B cell (primary cell): ENCODE data around the gene TRIM28. TPM values are rescaled to one million over a fixed set of nuclear protein-coding genes. Genes with fewer than 3 reads are reported as not detected.

Source experiments
- ATAC-seq: fragments of 200-7000 bp; cut with Tn5 transposase; one replicate; pipeline ENCODE4 v1.10.0; 2021; ENCODE audit warnings: low read depth, mild to moderate bottlenecking, moderate number of reproducible peaks, moderate library complexity
- CTCF ChIA-PET: fragments of 350-600 bp; sonication (Branson Sonifier 250); formaldehyde crosslinking; loops from one replicate; lab custom pipeline; 2021; ENCODE audit warnings: antibody characterized with exemption, inconsistent platforms; lab: Charles Lee
- POLR2A ChIA-PET: fragments of 350-600 bp; sonication (Branson Sonifier 250); formaldehyde crosslinking; loops from one replicate; lab custom pipeline; 2021; ENCODE audit warnings: antibody characterized with exemption; lab: Charles Lee
- DNase-seq: peaks from one replicate; pipeline ENCODE4 v3.0.0; 2013
- H2AFZ ChIP-seq: 2 replicates; pipeline ENCODE4 v1.6.1; 2012; ENCODE audit warnings: mild to moderate bottlenecking, low read depth, low read length; ENCODE audit not compliant: insufficient read depth, poor library complexity, severe bottlenecking
- H3K27ac ChIP-seq, 2 donors: 1 replicate in 1 of 2; 2 replicates in 1 of 2; pipeline ENCODE4 v1.5.1; 2012 to 2013; ENCODE audit warnings: low read length in 2 of 2, mild to moderate bottlenecking in 2 of 2, moderate library complexity in 1 of 2
- H3K27me3 ChIP-seq, 4 experiments: fragments of 200-600 bp in 1 of 4; sonication (generic) in 1 of 4; replicated peaks in 1 of 4; 1 replicate in 2 of 4; 2 replicates in 2 of 4; pipeline versions ENCODE4 v1.6.1 to v1.7.0; 2013 to 2016; ENCODE audit warnings: low read length in 3 of 4, mild to moderate bottlenecking in 2 of 4, mixed read lengths in 1 of 4, moderate library complexity in 1 of 4; ENCODE audit not compliant: insufficient read depth in 4 of 4, control insufficient read depth in 3 of 4; ENCODE audit errors: control extremely low read depth in 1 of 4
- H3K36me3 ChIP-seq, 2 experiments: replicated peaks in 1 of 2; 1 replicate in 1 of 2; 2 replicates in 1 of 2; pipeline versions ENCODE4 v1.6.1 to v1.7.1; 2013; ENCODE audit warnings: low read length in 1 of 2; ENCODE audit not compliant: insufficient read depth in 2 of 2, control insufficient read depth in 1 of 2; ENCODE audit errors: control extremely low read depth in 1 of 2, extremely low read depth in 1 of 2
- H3K4me1 ChIP-seq, 2 donors: fragments of 200-600 bp in 1 of 2; sonication (generic) in 1 of 2; 1 replicate in 1 of 2; 2 replicates in 1 of 2; pipeline versions ENCODE4 v1.5.1 to v1.6.1; 2013 to 2017; ENCODE audit warnings: low read length in 2 of 2; ENCODE audit not compliant: control insufficient read depth in 2 of 2, insufficient read depth in 2 of 2
- H3K4me2 ChIP-seq: replicated peaks from 2 replicates; pipeline ENCODE3; 2012; ENCODE audit warnings: mild to moderate bottlenecking, low read depth, low read length; ENCODE audit not compliant: poor library complexity, severe bottlenecking
- H3K4me3 ChIP-seq, 5 experiments: fragments of 200-600 bp in 1 of 5; sonication (generic) in 1 of 5; 1 replicate in 3 of 5; 2 replicates in 2 of 5; pipeline versions ENCODE4 v1.5.1 to v1.7.0; 2011 to 2016; ENCODE audit warnings: low read length in 4 of 5, mild to moderate bottlenecking in 4 of 5, low read depth in 2 of 5, control low read depth in 1 of 5, moderate library complexity in 1 of 5; ENCODE audit not compliant: insufficient read depth in 1 of 5; ENCODE audit errors: control extremely low read depth in 1 of 5, extremely low read depth in 1 of 5
- H3K79me2 ChIP-seq: fragments of 200-600 bp; sonication (generic); one replicate; pipeline ENCODE4 v1.6.0; 2016; ENCODE audit warnings: low read length; ENCODE audit not compliant: control insufficient read depth, insufficient read depth
- H3K9ac ChIP-seq: fragments of 200-600 bp; sonication (generic); 2 replicates; pipeline ENCODE4 v1.6.1; 2017; ENCODE audit warnings: mild to moderate bottlenecking, low read length, moderate library complexity
- H3K9me3 ChIP-seq, 3 donors: one replicate each; pipeline versions ENCODE4 v1.6.1 to v1.7.1; 2013; ENCODE audit warnings: low read length in 2 of 3; ENCODE audit not compliant: control insufficient read depth in 2 of 3, insufficient read depth in 1 of 3; ENCODE audit errors: control extremely low read depth in 1 of 3
- H4K20me1 ChIP-seq: 2 replicates; pipeline ENCODE4 v1.6.0; 2012; ENCODE audit warnings: mild to moderate bottlenecking, low read length; ENCODE audit not compliant: insufficient read depth, control insufficient read depth, poor library complexity, severe bottlenecking
- H3K27ac Mint-ChIP-seq: one replicate; pipeline ENCODE4 v1.8.0; 2021; ENCODE audit warnings: mixed read lengths
- H3K27me3 Mint-ChIP-seq: one replicate; pipeline ENCODE4 v1.8.0; 2021; ENCODE audit warnings: mixed read lengths
- H3K4me1 Mint-ChIP-seq: one replicate; pipeline ENCODE4 v1.8.0; 2021; ENCODE audit warnings: mixed read lengths
- H3K4me3 Mint-ChIP-seq: one replicate; pipeline ENCODE4 v1.8.0; 2021; ENCODE audit warnings: mixed read lengths
- H3K9me3 Mint-ChIP-seq: one replicate; pipeline ENCODE4 v1.8.0; 2022; ENCODE audit warnings: mixed read lengths; ENCODE audit not compliant: insufficient read depth
- EZH2 ChIP-seq: IDR thresholded peaks from 2 replicates; pipeline ENCODE4 v1.6.1; 2012; ENCODE audit warnings: borderline replicate concordance, low read depth, mild to moderate bottlenecking, moderate library complexity, low read length; ENCODE audit not compliant: insufficient read depth, poor library complexity, severe bottlenecking
- WGBS: methylation state at CpG from one replicate; pipeline ENCODE4 v1.1.5; 2013; ENCODE audit warnings: missing lambda C conversion rate; ENCODE audit not compliant: insufficient coverage; 5-methylcytosine and 5-hydroxymethylcytosine counted together
- intact Hi-C: fragments of 100-400 bp; cut with micrococcal nuclease; formaldehyde crosslinking; loops from one replicate; pipeline ENCODE4 v1.10.0; 2022
- polyA plus RNA-seq: library from polyadenylated mRNA; depleted of rRNA; stranded (reverse); fragments of >200 nt; gene quantifications from 2 replicates; pipeline ENCODE4 v1.2.3, GENCODE V29; 2012
- total RNA-seq, 2 donors: library from RNA; stranded (reverse); fragments of 120-200 nt in 1 of 2; gene quantifications; 1 replicate in 1 of 2; 2 replicates in 1 of 2; pipeline versions ENCODE4 v1.2.3 to v1.2.4, GENCODE V29; 2013 to 2022
- TF ChIP-seq, protein P1 (sequence below): fragments of 200-600 bp; IDR thresholded peaks from one replicate; pipeline ENCODE4 v1.8.0; 2022; ENCODE audit warnings: antibody characterized with exemption, mild to moderate bottlenecking

TRIM28 gene
- total and polyA plus RNA-seq, 2 donors (not counting 1 experiment from before 2014, with no cell fraction given) = 370 to 569 TPM

DNA sequence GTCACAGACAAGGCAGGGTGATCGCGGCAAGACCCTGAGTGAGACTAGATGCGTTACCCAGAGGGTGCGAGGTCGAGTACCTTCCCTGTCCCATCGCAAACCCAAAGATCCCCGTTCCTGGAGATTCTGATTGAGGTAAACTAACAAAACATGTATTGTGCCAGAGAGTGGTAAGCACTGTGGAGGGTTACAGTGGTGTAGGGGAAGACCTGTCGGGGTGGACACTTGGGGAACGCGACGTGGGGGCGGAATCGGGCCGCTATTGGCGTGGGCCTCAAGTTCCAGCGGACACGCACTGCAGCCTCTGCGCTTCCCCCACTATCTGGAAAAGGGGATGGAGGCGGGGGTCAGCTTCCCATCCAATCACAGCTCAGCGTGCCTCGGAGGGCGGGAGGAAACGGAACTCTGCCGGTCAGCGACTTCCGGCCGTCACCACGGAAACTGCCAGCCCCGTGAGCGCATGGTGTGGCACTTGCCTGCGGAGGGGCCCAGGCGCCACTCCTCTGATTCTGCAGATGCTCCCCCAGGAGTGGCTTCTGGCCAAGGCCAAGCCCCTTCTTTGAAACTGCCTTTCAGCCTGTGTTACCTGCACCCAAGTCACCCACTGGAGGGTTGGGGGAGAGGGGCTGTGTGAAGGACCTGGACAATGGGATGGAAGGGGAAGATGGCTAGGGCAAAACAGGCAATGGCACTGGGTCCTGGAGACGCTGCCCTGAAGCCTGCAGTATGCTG lies 15.6 kb downstream of the TRIM28 start:
- peak overlapping the region; percentile 57 to 95 (median 85) for H3K4me3 ChIP-seq
- TF ChIP-seq EZH2 = no peak
- TF ChIP-seq, protein P1, sequence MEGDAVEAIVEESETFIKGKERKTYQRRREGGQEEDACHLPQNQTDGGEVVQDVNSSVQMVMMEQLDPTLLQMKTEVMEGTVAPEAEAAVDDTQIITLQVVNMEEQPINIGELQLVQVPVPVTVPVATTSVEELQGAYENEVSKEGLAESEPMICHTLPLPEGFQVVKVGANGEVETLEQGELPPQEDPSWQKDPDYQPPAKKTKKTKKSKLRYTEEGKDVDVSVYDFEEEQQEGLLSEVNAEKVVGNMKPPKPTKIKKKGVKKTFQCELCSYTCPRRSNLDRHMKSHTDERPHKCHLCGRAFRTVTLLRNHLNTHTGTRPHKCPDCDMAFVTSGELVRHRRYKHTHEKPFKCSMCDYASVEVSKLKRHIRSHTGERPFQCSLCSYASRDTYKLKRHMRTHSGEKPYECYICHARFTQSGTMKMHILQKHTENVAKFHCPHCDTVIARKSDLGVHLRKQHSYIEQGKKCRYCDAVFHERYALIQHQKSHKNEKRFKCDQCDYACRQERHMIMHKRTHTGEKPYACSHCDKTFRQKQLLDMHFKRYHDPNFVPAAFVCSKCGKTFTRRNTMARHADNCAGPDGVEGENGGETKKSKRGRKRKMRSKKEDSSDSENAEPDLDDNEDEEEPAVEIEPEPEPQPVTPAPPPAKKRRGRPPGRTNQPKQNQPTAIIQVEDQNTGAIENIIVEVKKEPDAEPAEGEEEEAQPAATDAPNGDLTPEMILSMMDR = no peak
- ATAC-seq = peak; percentile 2

More for the DNA sequence above, 15.6 kb downstream of the TRIM28 start:
- no peaks in the 10 kb centered on the region for H3K27me3 Mint-ChIP-seq
- H3K4me3 Mint-ChIP-seq = peak overlapping the region; percentile 96
- H3K4me1 Mint-ChIP-seq = peaks cover 78% of the 10 kb centered on the region
- Histone ChIP-seq H3K9ac (peak overlapping the region; percentile 90), H3K4me2 (peak overlapping the region; percentile 97), H3K9me3 (peaks cover 0 to 9% (median 0%) of the 10 kb centered on the region in 3 donors), H4K20me1 (peaks cover 16% of the 10 kb centered on the region), H3K79me2 (peaks cover 33% of the 10 kb centered on the region), H3K27ac (peak overlapping the region; percentile 74 to 98), H3K36me3 (peaks cover 4 to 12% of the 10 kb centered on the region in 2 experiments), H3K27me3 (no peaks in the 10 kb centered on the region), H2AFZ (peak overlapping the region; percentile 89), H3K4me1 (peaks cover 41 to 62% of the 10 kb centered on the region in 2 donors)
- POLR2A ChIA-PET = interaction anchor here (0.6 to 3.5 kb wide), 4 partner anchors 13 to 409 kb away, joined by 3 to 23 read pairs (median 8); partner anchors contain the start of genes MZF1, ZBTB45 and ZNF329
- WGBS = under 1% methylated on average over 29 of the region's 33 CpGs
- peak; percentile 76 for DNase-seq
- CTCF ChIA-PET = interaction anchor here (0.7 to 1.5 kb wide), 2 partner anchors 12 to 40 kb away, joined by 3 to 8 read pairs; partner anchors contain the start of gene ZBTB45
- H3K27ac Mint-ChIP-seq = peak overlapping the region; percentile 98
- intact Hi-C loops = loop anchor here (1.0 kb wide), 2 partner anchors 14 to 15 kb away; partner anchors contain the start of genes MZF1 and TRIM28
- no peaks in the 10 kb centered on the region for H3K9me3 Mint-ChIP-seq
